Stimulated activated CD4-positive, alpha-beta T cell treated with anti-CD3 and anti-CD28 coated beads, Interleukin-1b, Interleukin-23, amount 100 ng/mL, for 24 hours (primary cell): Measurements from ENCODE around the gene UPF2.
"Not testable (repeated sequence)": the region's sequence is repeated elsewhere in the genome, so short reads cannot be mapped to it uniquely, and the experiment has no call there.

Experiments
- DNase-seq, 4 experiments: peaks; one replicate each; pipeline ENCODE4 v3.0.0-alpha.2; 2020; ENCODE audit warnings: low read depth in 4 of 4, low spot score in 1 of 4

Gene UPF2

DNA sequence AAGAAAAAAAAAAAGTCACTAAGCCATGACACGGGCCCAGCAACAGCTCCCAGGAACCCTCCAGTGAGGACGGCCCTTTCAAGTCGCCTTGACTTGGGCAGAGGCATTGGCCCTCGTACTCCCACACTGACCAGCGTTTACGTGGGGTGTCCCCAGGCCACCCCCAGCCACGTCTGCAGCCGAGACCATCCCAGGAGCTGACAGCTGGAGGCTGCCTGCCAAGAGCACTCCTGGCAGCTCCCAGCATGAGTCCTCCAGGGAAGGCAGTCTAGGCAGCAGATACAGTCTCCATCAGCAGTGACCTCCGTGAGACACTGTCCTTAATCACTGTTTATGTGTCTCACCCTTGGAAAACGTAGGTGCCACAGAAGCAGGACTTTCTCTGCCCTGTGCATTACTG, 133.0 kb downstream of the UPF2 start:
- DNase-seq: no peak

DNA sequence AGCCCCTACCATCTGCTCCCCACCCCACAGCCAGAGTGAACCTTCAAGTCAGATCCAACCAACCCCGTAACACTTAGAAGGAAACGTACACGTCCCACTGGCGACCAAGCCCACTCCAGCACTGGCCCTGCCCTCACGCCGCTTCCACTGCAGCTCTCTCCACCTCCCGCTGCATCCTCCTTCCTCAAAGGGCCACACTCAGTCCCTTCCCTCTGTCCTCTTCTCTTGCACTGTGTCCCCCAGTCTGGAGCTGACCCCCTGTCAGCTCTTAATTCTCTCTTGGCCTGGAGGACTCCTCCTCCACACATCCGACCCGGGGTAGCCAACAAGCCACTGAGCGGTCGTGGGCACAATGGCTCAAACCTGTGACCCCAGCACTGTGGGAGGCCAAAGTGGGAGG, 133.6 kb downstream of the UPF2 start:
- DNase-seq: no peak

DNA sequence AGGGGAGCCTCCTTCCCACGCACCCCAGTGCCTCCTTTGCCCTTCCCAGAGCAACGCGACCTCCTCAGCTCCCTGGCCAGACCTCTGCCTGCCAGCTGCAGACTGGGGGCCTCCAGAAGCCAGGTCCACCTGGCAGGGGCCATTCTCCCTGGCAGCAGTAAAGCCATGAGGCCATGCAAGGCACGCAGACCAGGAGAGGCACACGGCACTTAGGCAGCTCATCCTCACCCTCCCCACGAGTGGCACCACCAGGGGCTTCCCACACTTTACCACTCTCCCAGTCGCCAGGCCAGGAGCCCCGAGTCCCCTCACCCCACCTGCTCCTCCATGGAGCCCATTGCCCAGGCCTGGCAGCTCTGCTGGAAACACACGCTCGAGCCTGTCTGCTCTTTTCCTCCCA, 134.1 kb downstream of the UPF2 start:
- DNase-seq: no peak

DNA sequence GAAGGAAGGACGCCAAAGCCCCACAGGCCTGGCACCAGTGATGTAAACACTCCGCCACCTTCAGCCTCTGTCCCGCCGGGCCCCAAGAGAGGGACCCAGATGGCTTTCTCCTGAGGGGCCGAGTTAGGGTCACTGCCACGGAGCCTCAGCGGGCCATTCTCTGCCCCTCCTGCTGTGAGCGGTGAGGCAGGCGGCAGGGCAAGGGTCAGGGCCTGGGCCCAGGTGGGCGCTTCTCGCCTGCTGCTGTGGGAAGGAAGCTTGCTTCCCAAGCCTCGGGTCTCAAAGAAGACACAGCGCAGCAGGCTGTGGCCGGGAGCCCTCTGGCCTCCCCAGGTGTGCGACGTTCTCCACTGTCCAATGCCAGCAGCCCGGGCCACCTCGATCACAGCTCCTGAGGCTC, 134.7 kb downstream of the UPF2 start:
- no peak for DNase-seq

DNA sequence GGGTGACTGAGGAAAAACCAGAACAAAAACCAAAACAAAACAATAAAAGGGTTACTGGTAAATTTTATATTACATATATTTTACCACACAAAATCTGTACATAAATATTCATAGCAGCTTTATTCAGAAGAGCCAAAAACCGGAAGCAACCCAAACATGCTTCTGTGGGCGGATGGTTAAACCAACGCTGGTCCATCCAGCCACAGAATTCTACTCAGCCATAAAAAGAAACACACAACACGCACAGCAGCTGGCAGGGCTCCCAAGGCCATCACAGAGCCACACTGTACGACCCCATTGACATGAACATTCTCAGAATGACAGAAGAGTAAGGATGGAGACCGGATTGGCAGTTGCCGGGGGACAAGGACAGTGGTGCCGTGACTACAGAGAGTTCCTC, 135.9 kb downstream of the UPF2 start:
- DNase-seq: no peak

DNA sequence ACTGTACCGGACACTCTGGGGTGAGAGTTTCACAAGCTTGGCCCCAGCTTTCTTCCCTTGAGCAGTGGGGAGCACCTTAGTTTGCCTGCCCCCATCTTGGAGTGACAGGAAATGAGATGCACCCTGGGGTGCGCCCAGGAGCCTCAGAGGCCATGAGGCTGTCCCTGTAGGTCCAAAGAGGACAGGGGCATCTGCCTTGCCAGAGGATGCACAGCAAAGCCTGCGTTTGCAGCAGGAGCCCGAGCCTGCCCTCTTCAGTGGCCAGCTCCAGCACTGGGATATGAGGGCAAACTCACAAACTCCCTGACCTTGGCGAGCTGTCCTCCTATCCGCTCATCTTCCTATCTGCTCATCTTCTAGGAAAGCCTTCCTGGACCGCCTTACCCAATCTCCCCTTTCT, 140.0 kb downstream of the UPF2 start:
- no peak for DNase-seq

DNA sequence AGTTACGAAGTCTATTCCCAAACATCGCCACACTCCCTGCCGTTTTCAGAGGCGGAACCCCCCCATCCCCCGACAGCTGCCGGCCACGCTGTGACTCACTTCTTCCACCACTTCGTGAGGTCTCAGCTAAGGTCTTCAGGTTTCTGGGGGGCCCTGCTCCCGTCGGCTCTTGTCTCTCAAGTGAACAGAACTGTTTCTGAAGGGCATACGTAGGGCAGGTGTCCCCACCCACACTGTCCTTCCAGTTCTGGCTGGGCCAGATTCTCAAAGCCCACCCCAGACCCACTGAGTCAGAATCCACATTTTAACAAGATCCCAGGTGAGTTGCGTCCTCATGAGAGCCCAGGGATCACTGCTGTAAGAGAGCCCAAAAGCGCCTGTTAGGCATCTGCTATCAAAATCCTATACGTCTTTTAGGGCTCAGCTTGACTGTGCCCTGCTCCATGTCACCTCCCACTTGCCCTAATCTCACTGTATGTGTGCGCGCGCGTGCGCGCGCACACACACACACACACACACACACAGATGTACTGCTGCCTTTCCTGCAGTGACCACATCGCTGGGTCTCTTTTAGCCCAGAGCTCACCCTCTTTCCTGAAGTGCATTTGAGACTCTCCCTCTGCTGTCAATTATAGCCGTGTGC, 140.7 kb downstream of the UPF2 start:
- DNase-seq: no peak

DNA sequence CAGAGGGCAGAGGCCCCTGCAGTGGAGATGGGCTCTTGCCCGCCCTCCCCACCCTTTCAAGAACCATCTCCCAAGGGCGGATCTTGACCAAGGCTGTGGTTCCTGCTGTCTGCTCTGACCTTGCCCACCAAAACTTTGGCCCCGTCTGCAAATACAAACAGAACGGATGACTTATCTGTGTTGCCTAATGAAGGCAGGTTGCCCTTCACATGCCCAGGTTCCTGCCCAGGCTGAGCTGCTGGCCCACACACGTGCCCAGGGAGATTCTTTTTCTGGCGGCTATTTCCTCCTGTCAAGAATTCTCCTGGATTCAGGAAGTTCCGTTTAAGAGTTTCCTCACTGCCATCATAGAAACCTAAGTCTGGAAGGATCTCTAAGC, 141.2 kb downstream of the UPF2 start:
- DNase-seq: no peak

DNA sequence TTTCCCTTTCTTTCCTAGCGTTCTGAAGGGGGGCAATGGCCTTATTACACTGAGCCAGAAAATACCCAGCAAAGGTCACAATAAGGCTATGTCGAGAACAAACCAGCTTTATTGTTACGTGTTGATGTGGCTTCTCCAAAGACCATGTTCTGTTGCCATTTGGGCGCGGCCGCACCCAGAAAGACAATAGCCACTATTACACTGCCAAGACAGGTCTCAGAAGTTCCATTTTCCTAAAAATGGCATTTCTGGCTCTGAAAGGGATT, 141.6 kb downstream of the UPF2 start:
- DNase-seq: no peak

DNA sequence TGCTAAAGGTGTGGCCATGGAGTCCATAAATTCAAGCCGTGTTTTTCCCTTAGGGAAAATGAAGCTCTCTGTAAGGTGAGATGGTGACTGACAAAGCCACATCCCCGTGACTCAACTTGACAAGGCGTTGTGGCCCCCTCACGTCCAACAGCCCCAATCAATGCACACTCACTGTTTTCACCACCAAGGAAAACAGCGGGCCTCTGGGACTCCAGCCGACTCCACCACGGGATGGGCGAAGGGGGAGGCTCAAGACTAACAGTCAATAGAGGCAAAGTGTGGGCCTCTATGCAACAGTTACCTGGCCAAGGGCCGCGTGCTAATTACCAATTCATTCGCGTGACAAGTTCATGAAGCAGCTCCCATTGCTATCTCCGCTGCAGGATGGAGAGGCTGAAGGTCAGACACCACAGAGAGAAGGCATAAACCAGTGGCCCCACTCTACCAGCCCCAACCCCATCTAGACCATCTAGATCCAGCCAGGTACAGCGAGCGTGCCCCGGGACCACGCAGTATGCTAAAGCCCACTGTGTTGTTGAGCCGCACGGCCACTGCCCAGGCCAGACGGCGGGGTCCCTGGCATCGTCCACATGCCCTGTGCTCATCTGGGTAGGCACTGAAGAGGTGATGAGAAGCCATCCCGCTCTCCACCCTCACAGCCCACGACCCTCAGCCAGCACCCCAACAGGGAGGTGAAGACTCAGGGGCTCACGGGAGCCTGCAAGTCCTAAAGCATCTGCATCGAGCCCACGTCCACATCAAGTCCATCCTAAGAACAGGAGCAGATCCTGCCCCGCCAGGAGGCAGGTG, 143.3 kb downstream of the UPF2 start:
- no peak for DNase-seq

DNA sequence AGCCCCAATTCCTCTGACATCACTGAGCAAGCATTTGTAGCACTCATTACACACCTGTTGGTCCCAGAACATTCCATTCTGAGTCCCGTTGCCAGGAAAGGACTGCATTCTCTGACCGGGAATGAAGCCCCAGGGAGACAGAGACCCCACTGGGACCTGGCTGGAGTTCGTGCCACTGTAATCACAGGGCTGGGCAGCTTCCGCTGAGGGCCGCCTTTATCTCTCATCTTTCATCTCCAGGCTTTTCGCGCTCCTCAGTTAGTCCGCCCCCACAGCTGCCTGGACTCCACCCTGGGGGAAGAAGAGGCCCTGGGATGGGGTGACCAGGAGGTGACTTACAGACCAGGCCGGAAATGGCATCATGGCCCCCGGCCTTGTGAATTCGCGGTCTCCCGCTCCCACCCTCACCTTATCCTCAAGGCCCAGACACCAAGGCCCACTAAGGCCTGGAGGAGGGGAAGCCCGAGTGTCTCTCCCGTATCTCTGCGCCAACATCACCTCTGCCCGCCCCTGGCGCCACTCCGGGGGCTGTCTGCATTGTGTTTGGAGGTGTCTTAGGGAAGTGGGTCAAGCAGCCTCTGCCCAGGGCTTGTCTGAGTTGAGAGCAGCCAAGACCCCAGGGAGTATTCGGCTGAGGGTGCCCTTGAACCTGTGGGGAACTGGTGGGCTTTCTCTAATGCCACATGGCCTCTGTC, 144.1 kb downstream of the UPF2 start:
- DNase-seq: no peak

DNA sequence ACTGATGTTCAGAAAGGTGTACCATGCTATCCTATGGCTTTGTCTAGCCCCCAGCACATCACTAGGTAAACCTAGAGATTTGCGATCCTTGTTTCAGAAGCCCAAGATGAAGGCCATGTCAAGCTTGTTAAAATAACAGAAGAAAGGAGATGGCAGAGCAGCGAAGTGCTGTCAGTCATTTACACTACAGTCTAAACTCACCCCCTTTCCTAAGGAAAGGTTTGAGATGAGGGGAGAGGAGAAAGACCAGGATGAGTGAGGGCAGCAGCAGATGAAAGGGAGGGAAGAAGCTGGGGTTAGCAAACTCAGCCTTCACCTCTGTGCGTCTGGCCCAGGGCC, 144.6 kb downstream of the UPF2 start:
- no peak for DNase-seq

DNA sequence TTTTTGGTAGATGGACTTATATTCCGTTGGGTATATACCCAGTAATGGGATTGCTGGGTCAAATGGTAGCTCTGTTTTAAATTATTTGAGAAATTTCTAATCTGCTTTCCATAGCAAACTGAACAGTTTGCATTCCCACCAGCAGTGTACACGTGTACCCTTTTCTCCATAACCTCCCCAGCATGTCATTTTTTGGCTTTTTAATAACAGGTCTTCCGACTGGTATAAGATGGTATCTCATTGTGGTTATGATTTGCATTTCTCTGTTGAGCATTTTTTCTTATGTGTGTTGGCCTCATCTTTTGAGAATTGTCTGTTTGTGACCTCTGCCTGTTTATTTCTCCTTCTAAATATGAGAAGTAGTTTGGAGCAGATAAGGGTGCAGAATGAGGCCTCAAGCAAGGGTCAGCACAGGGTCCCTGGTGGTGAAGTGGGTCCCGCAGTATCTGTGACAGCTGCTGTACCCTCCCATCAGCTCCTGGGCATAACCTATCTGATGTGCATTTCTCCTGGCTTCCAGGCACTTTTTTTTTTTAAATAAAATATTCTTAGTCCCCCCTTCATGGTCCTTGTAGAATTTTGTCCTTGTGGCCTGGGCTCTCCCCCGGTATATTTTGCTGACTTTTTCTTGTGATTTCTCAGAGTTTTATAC, 145.9 kb downstream of the UPF2 start:
- no peak for DNase-seq

DNA sequence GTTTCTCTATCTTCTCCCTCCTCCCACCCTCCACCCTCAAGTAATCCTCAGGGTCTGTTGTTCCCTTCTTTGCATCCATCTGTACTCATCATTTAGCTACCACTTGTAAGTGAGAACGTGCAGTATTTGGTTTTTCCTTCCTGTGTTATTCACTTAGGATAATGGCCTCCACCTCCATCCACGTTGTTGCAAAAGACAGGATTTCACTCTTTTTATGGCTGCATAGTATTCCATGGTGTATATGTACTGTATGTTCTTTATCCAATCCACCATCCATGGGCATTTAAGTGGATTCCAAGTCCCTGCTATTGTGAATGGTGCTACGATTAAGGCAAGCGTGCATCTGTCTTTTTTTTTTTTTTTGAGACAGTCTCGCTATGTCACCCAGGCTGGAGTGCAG, 147.0 kb downstream of the UPF2 start:
- DNase-seq: no peak

DNA sequence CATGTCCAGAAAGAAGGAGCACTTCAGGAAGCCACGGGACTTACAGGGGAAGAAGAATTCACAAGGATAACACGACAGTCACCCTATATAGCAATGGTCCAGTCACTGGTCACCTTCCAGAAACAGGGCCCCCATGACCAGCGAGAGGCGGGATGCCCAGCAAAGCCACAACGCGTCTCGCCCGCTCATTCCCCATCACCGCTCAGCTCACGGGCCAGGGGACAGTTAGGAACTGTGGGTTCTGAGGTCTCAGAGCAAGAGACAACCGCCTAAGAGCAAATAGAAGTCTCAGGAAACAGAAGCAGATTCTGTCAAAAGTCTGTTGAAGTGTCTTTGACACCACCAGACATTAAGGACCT, 147.5 kb downstream of the UPF2 start:
- no peak for DNase-seq

DNA sequence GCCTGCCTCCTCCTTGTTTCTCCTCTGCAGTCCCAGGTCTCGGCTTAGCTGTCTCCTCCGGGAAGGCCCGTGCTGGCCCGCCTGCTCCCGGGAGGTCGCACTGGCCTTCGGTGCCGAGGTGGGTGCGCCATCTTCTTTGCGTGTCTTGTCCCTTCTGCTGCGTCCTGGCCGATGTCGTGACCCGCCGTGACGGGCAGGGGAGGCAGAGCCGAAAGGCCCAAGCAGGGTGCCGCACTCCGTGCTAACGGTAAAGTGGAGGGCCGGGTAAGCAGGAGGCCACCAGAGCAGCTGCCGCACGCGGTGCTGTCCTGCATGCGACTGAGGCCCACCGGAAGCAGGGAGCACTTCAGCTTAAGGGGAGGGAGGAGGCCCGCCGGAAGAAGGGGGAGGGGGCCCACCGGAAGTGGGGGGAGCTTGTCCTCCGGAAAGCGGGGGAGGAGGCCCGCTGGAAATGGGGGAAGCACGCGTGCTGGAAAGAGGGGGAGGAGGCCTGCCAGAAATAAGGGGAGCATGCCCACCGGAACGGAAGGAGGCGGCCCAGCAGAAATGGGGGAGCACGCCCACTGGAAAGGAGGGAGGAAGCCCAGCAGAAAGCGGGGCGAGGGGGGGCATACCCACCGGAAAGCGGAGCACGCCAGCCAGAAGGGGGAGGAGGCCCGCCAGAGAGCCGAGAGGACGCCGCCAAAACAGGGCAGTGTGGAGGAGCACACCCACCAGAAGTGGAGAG, 148.1 kb downstream of the UPF2 start:
- no peak for DNase-seq

DNA sequence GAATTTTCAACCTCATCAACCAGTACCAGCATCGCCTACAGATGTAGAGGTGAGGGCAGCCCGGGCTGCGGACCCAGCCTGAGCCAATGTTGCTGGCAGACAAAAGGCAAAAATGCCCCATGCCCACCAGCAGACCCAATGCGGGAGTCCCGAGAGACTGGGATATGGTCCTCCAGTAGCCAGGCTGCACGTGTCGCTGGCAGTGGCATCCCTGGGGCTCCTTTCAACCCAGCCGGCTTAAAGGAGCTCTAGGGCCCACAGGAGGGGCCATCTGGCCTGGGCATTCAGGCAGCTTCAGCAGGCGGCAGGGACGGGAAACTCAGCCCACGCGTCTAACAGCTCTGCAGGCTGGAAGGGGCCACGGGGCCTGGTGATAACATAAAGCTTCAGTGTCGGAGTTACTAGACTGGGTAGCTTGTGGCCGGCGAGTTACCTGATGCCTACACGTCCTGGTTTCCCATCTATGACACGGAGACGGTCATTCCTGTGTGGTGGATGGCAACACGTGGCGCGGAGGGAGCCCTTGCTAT, 148.8 kb downstream of the UPF2 start:
- DNase-seq: no peak

DNA sequence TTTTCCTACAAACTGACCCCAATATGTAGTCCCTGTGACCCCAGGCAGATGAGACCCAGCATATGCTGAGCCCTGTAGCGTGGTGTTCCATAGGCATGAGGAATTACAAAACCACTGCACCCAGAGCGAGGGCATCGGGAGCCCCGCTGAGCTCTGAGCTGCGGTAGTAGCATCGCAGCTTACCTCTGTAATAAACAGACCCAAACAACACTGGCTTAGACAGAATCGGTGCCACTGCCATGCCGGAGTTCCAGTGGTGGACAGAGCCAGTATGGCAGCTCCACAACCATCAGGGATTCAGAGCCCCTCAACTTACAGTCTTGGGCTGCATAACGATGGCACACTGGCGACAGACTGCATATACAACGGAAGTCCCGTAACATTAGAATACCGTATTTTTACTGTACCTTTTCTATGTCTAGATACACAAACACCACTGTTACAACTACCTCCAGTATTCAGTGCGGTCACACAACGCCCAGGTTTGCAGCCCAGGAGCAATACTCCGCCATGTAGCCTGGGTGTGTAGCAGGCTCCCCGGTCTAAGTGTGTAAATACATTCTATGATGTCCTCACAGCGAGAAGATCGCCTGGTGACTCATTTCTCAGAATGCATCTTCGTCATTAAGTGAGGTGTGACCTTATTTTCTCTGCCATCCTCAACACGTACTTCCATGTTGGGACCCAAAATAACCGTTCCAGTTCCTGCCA, 150.7 kb downstream of the UPF2 start:
- DNase-seq: no peak

DNA sequence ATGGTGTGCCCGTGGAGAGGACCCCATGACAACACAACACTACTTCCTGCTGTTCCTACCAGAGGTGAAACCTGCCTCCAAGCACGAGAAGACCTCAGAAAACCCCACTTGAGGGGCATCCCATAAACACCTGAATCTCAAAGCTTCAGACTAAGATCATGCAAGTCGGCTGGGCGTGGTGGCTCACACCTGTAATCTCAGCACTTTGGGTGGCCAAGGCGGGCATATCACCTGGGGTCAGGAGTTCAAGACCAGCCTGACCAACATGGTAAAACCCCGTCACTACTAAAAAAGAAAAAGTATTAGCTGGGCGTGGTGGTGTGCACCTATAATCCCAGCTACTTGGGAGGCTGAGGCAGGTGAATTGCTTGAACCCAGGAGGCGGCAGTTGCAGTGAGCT, 153.3 kb downstream of the UPF2 start:
- not testable (repeated sequence) for DNase-seq

DNA sequence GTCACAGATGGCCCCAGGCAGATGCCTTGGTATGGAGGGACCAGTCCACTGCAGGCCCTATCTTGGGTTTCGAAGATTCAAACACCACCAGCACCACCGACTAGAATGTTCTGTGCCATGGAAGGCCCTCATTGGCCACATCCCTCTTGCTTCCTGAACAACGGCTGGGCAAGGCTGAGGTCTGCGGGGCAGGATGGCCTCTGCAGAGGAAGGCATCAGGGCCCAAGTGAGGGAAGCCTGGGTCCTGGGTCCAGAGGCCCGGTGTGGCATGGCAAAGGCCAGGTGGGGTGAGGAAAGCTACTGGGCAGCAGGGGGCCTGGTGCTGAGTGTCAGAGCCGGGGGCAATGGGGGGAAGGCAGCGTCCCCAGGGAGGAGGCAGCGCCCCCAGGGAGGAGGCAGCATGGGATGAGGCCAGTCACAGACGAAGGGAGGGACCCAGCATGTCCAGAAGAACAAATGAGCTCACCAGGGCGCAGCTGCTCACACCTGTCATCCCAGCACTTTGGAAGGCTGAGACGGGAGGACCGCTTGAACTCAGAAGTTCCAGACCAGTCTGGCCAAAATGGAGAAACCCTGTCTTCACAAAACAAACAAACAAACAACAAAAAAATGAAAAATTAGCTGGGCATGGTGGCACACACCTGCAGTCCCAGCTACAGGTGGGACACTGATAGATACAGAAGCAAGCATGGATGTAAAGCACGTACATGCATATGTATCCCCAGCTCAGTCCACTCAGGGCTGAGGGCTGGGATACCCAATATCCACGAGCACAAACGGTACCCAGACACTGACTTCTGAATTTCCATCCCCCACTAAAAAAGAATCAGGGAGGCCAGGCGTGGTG, 155.0 kb downstream of the UPF2 start:
- DNase-seq: no peak
